GM18520 (cell line): ENCODE results near the gene ATP2A3.
A peak's percentile ranks its signal among the peaks of the same experiment; 100 is the strongest.

ENCODE experiments used
- ATAC-seq: cut with Tn5 transposase; IDR thresholded peaks from one replicate; pipeline ENCODE4 v1.9.1; 2021; ENCODE audit not compliant: unreplicated experiment

Gene ATP2A3

DNA sequence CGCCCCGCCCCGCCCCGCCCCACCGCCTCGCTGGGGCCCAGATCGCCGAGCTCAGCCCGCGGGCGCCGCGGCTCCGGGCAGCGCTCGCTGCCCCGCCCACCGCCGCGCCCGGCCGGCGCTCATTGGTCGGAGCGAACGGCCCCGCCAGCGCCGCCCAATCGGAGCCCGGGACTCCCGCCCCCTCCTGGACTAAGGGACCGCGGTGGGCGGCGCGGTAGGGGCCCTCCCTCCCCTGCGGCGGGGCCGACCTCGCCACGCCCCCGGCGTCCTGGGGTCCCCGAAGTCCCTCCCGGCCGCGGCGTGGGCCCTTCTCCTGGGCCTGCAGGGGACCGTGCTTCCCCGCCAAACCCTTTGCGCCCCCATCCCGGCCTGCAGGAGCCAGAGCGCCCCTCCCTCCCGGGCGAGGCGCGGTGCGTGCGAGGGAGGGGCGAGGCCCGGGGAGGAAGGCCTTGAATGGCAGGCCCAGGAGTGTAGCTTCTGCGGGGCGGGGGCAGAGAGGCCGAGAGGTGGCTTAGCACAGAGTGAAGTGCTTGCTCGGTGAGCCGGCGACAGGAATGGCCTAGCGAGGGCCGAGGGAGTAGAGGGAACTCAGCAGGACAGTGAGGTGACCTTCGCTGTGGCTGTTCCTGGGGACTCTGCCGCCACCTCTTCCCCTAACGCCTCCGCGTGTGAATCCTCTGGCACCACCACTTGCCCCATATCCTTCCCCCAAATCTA, 71.1 kb downstream of the ATP2A3 start, which contains the start of gene CAMKK1:
Gene CAMKK1 (minus strand): TSS at position 51 of the 717 bp plus-strand sequence. CDS start 7,366 bp downstream, outside the sequence.
- peak; percentile 68 for ATAC-seq

DNA sequence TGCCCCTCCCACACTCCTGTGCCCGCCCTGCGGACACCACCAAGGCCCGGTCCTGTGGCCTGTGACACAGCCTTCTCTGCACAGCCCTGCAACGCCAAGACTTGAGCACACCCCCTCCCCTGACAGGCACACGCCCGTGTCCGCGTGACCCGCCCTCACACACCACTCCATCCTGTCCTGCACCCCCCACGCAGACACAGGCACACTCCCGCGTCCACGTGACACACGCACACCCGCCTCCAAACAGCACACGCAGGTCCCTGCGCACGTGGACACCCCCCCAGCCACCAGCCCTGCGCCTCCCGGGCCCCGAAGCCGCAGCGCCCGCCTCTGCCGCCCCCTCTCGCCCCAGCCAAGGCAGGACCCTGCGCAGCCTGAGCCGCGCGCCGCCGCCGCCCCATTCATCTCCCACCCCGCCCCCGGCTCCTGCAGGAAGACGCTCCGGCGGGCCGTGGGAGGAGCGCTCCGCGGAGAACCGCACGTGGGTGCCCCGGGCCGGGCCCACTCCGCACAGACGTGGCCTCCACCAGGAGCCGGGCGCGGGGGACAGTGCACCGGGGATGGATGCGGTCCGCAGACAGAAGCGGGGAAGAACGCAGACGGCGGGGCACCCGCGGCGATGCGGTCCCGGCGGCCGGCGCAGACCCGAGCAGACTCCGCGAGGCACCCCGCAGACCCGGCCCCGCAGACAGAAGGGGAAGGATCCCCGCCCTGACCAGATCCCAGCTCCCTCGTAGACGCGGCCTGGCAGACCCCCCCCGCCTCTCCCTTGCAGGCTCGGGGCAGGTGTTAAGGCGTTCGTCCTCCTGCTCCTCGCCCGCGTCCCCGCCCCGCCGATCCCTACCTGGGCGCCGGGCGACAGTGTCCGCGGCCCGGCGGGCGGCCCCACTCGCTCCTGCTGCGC, 71.9 kb downstream of the ATP2A3 start:
- ATAC-seq = peak; percentile 7

- no peak for ATAC-seq
These were observed 72.6 kb downstream of the ATP2A3 start for GRCh38 chr17:3891626-3892094.

GRCh38 chr17:3890878-3891219, 73.4 kb downstream of the ATP2A3 start:
- ATAC-seq = no peak

DNA sequence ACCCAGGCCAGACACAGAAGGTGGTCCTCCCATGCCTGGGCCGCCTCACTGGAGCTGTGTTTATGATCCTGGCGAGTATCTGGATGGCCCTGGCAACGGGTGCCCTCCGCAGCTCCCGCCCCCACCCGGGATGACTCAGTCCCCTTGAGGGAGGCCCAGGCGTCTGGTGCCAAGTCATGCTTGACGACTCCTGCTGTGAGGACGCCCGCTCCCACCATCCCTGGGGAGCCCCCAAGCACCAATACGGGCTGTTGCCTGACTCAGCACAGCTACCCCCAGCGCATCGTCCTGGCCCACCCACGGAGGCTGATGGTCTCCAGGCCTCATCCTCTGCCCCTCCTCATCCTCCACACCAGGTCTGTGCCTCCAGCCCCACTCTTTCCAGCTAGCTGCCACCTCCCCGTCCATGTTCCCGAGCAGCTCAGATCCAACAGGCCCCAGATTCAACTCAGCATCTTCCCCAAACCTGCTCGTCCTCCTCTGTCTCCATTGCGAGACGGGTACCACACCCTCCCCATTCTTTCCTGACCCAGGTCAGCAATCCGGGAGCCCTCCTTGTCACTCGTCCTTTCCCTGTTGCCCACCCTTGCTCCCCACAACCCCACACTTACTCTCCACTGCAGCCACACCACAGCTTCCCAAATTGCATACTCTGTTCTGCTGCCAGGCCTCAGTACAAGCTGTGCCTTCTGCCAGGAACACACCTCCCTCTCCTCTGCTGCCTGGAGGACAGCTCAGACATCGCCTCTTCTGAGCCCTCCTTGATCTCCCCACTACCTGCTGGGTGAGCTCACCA, 74.0 kb downstream of the ATP2A3 start:
- no peak for ATAC-seq

DNA sequence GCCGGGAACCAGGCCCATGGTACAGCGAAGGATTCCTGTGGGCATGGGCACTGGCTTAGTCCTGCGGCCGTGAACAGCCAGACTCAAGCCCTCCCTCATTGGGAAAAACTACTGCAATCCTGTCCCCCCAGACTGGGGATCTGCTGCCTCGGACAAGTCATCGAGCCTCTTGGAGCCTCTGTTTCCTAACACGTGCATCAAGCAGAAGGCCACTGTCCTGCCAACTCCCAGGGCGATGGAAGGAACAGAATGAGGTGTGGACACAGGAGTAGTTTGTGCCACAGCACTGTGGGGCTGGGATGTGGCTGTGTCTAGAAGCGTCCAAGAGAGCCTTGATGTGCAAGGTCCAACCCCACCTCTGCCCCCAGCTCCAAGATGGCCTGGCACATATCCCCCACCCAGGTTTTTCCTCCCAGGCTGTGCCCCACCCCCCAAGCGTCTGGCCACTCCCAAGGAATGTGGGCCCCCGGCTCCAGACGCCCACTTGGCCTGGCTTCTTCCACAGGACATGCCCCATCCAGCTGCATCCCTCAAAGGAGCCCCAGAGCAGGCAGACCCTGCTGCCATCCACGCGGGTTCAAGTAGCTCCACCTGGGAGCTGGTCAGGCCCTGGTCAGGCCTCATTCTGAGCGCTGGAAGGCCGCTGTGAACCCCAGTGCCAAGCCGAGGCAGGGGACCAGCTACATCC, 74.8 kb downstream of the ATP2A3 start:
- no peak for ATAC-seq

DNA sequence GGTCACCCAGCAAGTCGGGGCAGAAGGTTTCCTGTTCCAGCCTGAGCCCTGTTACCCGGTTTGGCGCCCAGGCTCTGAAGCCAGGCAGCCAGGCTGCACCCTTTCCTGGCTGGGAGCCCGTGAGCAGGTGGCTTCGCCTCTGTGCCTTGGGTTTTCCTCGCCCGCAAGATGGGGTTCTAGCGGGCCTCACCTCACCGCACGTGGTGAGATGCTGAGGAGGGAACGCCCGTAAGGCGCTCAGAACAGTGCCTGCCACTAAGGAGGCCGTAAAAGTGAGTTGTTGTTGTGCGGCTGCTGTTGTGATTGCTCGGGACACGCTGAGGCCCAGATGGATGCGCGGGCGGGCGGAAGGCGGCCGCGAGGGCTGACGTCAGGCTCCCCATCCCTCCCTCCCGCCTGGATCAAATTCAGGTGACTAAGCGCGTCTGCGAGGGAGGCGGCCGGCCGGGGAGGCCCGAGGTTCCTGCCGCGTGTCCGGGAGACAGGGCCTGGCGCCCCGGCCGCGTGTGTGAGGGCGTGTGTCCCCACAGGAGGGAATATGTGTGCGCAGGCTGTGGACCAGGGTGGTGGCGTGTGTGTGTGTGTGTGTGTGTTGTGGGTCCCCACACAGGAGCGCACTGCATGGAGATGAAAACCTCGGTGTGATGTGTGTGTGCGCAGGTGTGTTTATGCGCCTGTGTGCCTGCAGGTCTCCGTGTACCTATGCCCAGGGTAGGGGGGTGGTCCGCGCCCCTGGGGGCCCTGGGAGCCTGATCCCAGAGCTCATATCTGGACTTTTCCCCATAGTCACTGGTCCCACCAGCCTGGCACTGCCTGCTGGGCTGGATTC, 75.7 kb downstream of the ATP2A3 start:
- no peak for ATAC-seq

DNA sequence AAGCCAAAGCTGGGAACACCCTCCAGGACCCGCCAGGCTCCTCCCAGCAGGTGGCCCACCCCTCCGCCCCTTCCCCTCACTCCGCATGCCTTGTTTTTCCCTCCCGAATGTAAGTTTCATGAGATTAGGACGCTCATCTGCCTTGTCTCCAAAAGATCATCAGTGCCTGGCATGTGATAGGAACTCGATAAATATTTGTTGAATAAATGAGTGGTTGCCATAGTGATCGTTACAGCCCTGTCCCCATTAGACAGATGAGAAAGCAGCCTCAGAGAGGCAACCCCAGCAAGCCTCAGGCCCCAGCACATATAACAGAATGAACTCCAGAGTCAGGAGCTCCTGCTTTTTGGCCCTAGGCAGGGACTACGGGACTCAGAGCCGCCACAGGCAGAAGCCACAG, 76.4 kb downstream of the ATP2A3 start:
- ATAC-seq = no peak

- no peak for ATAC-seq
These were observed 76.8 kb downstream of the ATP2A3 start for GRCh38 chr17:3887394-3887793.

DNA sequence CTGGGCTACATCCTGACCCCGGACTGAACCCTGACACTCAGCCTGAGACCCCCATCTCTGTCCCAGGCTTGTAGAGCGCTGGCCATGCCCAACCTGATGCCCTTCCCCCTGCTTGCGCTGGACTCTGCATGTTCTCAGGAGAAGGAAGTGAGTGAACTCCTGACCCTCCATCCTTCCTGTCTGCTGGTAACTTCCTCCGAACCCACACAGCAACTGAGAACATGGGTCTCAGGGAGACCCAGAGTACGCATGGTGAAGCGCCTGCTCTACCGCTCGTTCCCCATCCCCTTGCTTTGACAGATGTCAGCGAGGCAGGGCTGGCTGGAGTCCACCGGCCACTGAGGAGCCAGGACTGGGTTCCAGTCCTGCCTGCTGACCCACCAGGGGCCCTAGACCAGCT, 77.5 kb downstream of the ATP2A3 start:
- no peak for ATAC-seq

- ATAC-seq = no peak
These were observed 78.3 kb downstream of the ATP2A3 start for GRCh38 chr17:3885970-3886369.

DNA sequence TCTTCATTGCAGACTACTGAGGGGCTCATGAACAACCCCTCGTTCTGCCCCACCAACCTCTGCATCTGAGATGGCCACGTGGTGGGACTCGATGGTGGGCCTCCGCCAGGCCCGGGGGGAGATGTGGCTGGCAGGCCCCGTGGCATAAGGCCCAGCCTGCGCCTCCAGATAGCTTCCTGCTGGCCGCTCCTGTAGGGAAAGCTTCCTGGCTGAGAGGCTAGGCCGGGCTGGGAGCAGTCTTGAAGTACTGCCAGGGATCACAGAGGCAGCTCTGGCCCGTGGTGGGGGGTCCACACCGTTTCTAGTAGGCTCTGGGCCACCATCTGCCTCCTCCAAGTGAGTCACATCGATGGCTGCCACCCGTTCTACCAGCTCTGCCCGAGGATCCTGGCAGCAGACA, 79.0 kb downstream of the ATP2A3 start:
- no peak for ATAC-seq

DNA sequence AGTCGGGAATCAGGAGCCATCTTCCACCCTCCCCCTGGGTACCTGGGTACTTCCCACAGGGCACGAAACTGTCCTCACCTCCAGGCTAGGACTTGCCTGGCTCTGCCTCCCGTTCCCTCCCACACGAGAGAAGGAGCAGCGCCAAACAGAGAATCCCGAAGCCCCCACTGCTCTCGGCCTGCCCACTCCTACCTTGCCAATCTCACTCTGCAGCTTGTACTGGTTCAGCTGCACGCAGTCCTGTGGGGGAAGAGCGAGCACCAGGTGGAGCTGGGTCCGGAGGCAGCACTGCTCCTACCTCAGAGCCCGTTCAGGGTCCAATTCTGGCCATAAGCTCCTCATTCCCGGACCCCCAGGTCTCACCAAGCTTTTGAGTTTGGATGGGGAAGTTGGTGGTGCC, 80.0 kb downstream of the ATP2A3 start:
- no peak for ATAC-seq

GRCh38 chr17:3882276-3882675, 82.0 kb downstream of the ATP2A3 start:
- ATAC-seq = no peak

DNA sequence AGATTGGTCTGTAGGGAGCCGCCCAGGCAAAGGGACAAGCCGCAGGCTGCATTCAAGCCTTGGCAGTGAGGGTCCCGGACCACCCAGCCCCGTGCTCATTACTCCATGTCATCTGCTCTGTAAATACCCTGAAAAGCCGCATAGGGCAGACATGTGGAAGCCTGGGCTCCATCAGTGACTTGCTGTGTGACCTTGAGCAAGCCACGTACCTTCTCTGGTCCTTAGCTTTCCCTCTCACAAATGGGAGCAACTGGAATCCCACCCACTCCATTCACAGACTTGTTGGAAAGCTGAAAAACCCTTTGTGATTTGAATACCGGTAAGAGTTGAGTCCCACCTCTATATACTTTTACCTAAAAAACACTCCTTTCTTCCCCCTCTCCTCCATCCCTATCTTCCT, 83.3 kb downstream of the ATP2A3 start:
- ATAC-seq = no peak

- ATAC-seq = no peak
These were observed 84.4 kb downstream of the ATP2A3 start for GRCh38 chr17:3879591-3880417.

GRCh38 chr17:3879186-3879585, 85.1 kb downstream of the ATP2A3 start:
- ATAC-seq = no peak

DNA sequence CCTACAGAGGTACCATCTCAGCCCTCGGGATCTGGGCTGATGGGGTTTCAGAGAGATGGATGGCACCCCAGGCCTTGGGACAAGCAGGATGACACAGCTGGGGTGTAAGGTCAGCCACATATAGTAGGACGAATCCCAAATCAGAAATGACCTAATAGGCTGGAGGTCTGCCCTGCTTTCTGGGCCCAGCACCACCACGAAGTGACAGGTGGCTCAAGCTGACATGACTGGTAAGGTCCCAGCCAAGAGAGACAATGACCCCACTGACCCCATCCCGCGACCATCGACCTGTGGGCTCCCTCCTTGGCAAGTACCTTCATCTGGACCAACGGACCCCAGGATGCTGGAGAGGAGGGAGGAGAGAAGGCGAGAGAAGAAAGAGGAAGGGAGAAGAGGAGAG, 87.0 kb downstream of the ATP2A3 start:
- no peak for ATAC-seq

DNA sequence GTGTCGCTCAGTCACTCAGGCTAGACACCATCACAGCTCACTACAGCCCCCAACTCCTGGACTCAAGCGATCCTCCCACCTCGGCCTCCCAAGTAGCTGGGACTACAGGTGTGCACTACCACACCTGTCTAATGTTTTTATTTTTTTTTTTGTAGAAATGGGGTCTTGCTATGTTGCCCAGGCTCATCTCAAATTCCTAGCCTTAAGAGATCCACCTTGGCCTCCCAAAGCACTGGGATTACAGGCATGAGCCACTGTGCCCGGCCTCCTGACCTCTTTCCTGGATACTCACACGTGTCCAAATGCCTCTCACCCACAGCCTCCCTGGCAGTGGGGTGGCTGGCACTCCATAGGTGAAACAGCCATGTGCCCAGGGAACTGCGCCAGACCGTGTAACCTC, 88.9 kb downstream of the ATP2A3 start:
- ATAC-seq = no peak
